Progenitor cell of endocrine pancreas (in vitro differentiated cells): ENCODE results near the gene RGS8. TPM values are rescaled to one million over a fixed set of nuclear protein-coding genes. Genes with fewer than 3 reads are reported as not detected.

ENCODE experiments used
- DNase-seq: peaks from one replicate; pipeline ENCODE4 v3.0.0; 2021; ENCODE audit warnings: low spot score; ENCODE audit not compliant: unreplicated experiment
- H3K27ac Mint-ChIP-seq: 2 replicates; pipeline ENCODE4 v1.8.0; 2021; ENCODE audit warnings: mild to moderate bottlenecking, moderate library complexity, mixed read lengths
- H3K27me3 Mint-ChIP-seq: 2 replicates; pipeline ENCODE4 v1.8.0; 2021; ENCODE audit warnings: mixed read lengths
- H3K36me3 Mint-ChIP-seq: 2 replicates; pipeline ENCODE4 v1.8.0; 2022; ENCODE audit warnings: mixed read lengths; ENCODE audit not compliant: insufficient read depth
- H3K4me1 Mint-ChIP-seq: 2 replicates; pipeline ENCODE4 v1.8.0; 2021; ENCODE audit warnings: low read depth, mixed read lengths
- H3K4me3 Mint-ChIP-seq: 2 replicates; pipeline ENCODE4 v1.8.0; 2021; ENCODE audit warnings: low read depth, mild to moderate bottlenecking, moderate library complexity, mixed read lengths
- H3K9me3 Mint-ChIP-seq: 2 replicates; pipeline ENCODE4 v1.8.0; 2021; ENCODE audit warnings: low read depth, mixed read lengths
- total RNA-seq: library from RNA; stranded (reverse); gene quantifications from 2 replicates; pipeline ENCODE4 v1.2.1, GENCODE V29; 2021
- TF ChIP-seq, protein P1 (sequence below): fragments of 200-600 bp; sonication (generic); IDR thresholded peaks from one replicate; pipeline ENCODE4 v1.5.0; 2021; ENCODE audit warnings: antibody characterized with exemption, mild to moderate bottlenecking; ENCODE audit not compliant: unreplicated experiment

The RGS8 gene
- total RNA-seq, 1 donor from 2014 or later: 0.05 TPM

DNA sequence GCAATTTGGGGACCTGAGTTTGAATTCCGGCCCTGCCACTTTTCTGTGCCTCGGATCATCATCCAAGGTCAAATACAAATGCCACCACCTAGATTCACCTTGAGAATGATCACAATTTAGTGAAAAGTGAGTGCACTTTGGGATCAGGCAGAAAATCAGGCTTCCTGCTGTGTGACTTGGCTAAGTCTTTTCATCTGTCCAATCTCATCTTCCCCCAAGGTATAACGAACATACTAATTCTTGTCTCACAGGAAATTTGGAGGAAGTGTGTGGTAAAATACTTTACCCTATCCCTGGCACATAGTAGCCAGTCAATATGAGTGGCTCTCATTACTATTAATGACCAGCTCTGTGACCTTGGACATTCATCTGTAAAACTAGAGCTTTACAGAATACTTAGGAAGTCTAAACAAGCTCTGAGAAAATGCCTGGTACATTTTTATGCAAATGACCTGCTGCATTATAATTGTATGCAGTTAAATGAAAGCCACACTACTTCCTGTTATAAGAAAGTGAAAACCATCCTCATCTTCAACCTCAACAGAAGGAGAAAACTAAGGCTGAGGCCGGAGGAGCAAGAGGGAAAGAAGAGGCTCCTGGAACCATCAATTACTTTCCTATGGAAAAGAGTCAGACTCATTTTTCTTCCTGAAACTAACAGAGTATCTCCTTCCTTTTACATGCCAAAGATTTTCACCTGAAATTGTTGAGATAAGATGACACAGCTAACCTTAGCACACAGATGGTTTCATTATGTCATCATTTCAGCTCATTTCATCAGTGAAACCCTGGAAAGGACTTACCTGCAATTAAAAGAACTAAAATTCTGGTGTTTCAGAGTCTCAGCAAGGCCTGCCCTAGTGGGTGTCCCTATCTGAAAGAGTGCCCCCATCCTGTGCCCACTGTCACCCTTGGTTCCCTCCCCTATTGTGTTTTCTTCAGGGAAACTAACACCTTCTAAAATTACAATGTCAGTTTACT is 32.6 kb upstream of the RGS8 start:
- Mint-ChIP-seq H3K4me3 (no peak overlapping the region), H3K27ac (no peak overlapping the region), H3K36me3 (no peaks in the 10 kb centered on the region), H3K4me1 (no peaks in the 10 kb centered on the region), H3K27me3 (no peaks in the 10 kb centered on the region), H3K9me3 (no peaks in the 10 kb centered on the region)
- DNase-seq: no peak
- TF ChIP-seq, protein P1, sequence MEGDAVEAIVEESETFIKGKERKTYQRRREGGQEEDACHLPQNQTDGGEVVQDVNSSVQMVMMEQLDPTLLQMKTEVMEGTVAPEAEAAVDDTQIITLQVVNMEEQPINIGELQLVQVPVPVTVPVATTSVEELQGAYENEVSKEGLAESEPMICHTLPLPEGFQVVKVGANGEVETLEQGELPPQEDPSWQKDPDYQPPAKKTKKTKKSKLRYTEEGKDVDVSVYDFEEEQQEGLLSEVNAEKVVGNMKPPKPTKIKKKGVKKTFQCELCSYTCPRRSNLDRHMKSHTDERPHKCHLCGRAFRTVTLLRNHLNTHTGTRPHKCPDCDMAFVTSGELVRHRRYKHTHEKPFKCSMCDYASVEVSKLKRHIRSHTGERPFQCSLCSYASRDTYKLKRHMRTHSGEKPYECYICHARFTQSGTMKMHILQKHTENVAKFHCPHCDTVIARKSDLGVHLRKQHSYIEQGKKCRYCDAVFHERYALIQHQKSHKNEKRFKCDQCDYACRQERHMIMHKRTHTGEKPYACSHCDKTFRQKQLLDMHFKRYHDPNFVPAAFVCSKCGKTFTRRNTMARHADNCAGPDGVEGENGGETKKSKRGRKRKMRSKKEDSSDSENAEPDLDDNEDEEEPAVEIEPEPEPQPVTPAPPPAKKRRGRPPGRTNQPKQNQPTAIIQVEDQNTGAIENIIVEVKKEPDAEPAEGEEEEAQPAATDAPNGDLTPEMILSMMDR: no peak

DNA sequence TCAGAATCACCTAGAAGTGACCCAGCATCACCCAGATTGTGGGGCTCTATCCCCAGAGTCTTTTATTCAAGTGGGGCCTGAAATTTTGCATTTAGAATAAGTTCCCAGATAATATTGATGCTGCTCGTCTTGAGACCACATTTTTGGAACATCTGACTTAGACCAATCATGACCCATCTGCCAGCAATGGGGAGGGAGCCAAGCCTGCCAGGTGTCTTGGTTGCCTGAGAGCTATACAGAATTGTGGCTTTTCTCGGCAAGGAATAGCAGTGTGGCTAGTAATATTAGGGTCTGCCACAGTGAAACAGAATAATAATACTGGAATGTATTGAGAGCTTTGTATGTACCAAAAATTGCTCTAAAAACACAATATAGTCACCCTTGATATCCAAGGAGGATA is 31.1 kb upstream of the RGS8 start:
- Mint-ChIP-seq H3K36me3 (no peaks in the 10 kb centered on the region), H3K9me3 (no peaks in the 10 kb centered on the region), H3K27ac (no peak overlapping the region), H3K4me1 (peaks cover 1% of the 10 kb centered on the region), H3K27me3 (no peaks in the 10 kb centered on the region), H3K4me3 (no peak overlapping the region)
- TF ChIP-seq, protein P1: no peak
- DNase-seq: no peak

DNA sequence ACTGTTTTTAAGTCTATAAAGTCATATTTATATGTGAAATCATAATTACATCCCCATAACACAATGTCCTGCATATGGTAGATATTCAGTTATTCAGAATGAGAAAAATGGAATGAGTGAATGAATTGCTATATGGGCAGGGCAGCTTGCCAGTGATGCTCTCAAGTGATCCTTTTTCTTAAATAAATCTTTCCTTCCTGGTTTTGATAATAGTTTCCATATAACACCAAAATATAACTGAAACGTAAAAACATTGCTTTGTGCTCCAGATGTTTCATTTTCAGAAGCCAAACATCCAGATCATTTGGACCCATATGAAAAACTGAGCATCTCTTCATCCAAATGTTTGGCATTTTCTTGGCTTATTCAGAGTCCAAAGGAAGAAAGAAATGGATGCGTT is 30.2 kb upstream of the RGS8 start:
- no peak for DNase-seq
- H3K9me3 Mint-ChIP-seq: no peaks in the 10 kb centered on the region
- no peaks in the 10 kb centered on the region for H3K36me3 Mint-ChIP-seq
- H3K27ac Mint-ChIP-seq: no peak overlapping the region
- peaks cover 1% of the 10 kb centered on the region for H3K4me1 Mint-ChIP-seq
- H3K27me3 Mint-ChIP-seq: no peaks in the 10 kb centered on the region
- TF ChIP-seq, protein P1: no peak
- H3K4me3 Mint-ChIP-seq: no peak overlapping the region

DNA sequence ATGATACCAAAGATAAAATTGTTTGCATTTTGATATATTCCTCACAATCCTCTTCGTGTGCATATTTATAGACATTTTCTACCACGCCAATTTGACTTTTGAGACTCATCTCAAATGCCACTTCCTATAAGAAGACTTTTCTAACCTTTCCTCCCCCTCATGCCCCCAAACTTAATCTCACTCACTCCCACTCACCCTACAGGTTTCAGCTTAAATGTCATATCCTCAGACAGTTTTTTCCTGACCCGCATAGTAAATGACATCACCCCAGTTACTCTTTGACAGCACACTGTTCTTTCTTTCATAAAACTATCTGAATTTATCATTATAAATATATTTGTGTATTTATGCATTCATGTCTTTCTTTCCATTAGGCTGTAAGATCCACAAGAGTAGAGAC is 29.6 kb upstream of the RGS8 start:
- H3K4me1 Mint-ChIP-seq: peaks cover 1% of the 10 kb centered on the region
- DNase-seq: no peak
- TF ChIP-seq, protein P1: no peak
- no peak overlapping the region for H3K4me3 Mint-ChIP-seq
- no peak overlapping the region for H3K27ac Mint-ChIP-seq
- no peaks in the 10 kb centered on the region for H3K9me3 Mint-ChIP-seq
- H3K36me3 Mint-ChIP-seq: no peaks in the 10 kb centered on the region
- no peaks in the 10 kb centered on the region for H3K27me3 Mint-ChIP-seq

DNA sequence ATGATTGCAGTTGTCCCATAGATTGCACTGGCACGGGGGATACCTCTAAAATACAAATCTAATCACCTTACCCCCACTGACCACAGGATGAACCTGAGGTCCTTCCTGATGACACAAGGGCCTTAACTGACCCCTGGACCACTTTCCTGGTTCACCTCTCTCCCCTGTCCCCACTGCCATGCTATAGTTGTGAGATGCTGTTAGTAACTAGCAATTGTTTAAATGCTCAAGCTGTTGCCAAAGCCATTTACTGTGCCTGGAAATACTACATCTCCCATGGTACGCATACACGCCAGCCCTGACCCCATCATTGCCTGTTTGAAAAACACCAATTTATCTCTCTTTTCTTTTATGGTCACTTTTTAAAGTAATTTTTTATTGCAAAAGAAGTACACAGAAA is 29.1 kb upstream of the RGS8 start:
- TF ChIP-seq, protein P1: no peak
- Mint-ChIP-seq H3K4me3 (no peak overlapping the region), H3K9me3 (no peaks in the 10 kb centered on the region), H3K27ac (no peak overlapping the region), H3K36me3 (no peaks in the 10 kb centered on the region), H3K4me1 (peaks cover 1% of the 10 kb centered on the region), H3K27me3 (no peaks in the 10 kb centered on the region)
- no peak for DNase-seq
